ENCODE results near the gene IQUB. TPM values are rescaled to one million over a fixed set of nuclear protein-coding genes. Genes with fewer than 3 reads are reported as not detected.
"Not testable (repeated sequence)": the region's sequence is repeated elsewhere in the genome, so short reads cannot be mapped to it uniquely, and the experiment has no call there.

IQUB gene
- total RNA-seq, 1 experiment from 2014 or later = 0.04 TPM

- Histone ChIP-seq H3K9me2 (replicated peaks; ENCODE audit: low read length) (no peaks in the 10 kb centered on the region), H3K4me3 (ENCODE audit: low read length) (no peak overlapping the region), H3K9ac (ENCODE audit: low read length) (no peak overlapping the region), H3K36me3 (ENCODE audit: low read depth, low read length) (no peaks in the 10 kb centered on the region), H2AFZ (ENCODE audit: low read length) (no peak overlapping the region), H3K79me2 (ENCODE audit: low read length) (no peaks in the 10 kb centered on the region), H4K20me1 (ENCODE audit: low read length) (no peaks in the 10 kb centered on the region), H3K27me3 (ENCODE audit: low read length) (peaks cover 5% of the 10 kb centered on the region; the same call in 1 of the 2 replicates), H3K4me2 (ENCODE audit: low read length) (no peak overlapping the region), H3K9me3 (ENCODE audit: low read length) (no peaks in the 10 kb centered on the region), H3F3A (ENCODE audit: low read length, unreplicated experiment) (no peaks in the 10 kb centered on the region), H3K4me1 (ENCODE audit: insufficient read depth, low read length) (no peaks in the 10 kb centered on the region), H3K27ac (ENCODE audit: low read length) (no peak overlapping the region)
- DNase-seq (no peak), ATAC-seq (no peak)
- TF ChIP-seq EZH2phosphoT487 (IDR thresholded peaks at IDR 0.05; ENCODE audit: borderline replicate concordance, low read length) = no peak
- intact Hi-C loops (cut with micrococcal nuclease) = no loop called here
- no TSS peak for BruUV-seq (replicated peaks)
- POLR2A ChIA-PET (ENCODE audit: unreplicated experiment) = no interaction called here
- CTCF ChIA-PET = no interaction called here
Measured at GRCh38 chr7:123480107-123480506, 54.3 kb downstream of the IQUB start.

- H3K4me1 ChIP-seq (ENCODE audit: insufficient read depth, low read length); H3K79me2 ChIP-seq (ENCODE audit: low read length); H3K9ac ChIP-seq (ENCODE audit: low read length); DNase-seq; H3K27me3 ChIP-seq (ENCODE audit: low read length); H3K9me2 ChIP-seq (replicated peaks; ENCODE audit: low read length); intact Hi-C loops (cut with micrococcal nuclease); H3K9me3 ChIP-seq (ENCODE audit: low read length); ATAC-seq; H2AFZ ChIP-seq (ENCODE audit: low read length); H3K27ac ChIP-seq (ENCODE audit: low read length); H4K20me1 ChIP-seq (ENCODE audit: low read length); H3F3A ChIP-seq (ENCODE audit: low read length, unreplicated experiment); CTCF ChIA-PET; H3K4me2 ChIP-seq (ENCODE audit: low read length); POLR2A ChIA-PET (ENCODE audit: unreplicated experiment); H3K4me3 ChIP-seq (ENCODE audit: low read length); BruUV-seq (replicated peaks); H3K36me3 ChIP-seq (ENCODE audit: low read depth, low read length): not testable (repeated sequence)
Measured at GRCh38 chr7:123478056-123478455, 56.3 kb downstream of the IQUB start.

DNA sequence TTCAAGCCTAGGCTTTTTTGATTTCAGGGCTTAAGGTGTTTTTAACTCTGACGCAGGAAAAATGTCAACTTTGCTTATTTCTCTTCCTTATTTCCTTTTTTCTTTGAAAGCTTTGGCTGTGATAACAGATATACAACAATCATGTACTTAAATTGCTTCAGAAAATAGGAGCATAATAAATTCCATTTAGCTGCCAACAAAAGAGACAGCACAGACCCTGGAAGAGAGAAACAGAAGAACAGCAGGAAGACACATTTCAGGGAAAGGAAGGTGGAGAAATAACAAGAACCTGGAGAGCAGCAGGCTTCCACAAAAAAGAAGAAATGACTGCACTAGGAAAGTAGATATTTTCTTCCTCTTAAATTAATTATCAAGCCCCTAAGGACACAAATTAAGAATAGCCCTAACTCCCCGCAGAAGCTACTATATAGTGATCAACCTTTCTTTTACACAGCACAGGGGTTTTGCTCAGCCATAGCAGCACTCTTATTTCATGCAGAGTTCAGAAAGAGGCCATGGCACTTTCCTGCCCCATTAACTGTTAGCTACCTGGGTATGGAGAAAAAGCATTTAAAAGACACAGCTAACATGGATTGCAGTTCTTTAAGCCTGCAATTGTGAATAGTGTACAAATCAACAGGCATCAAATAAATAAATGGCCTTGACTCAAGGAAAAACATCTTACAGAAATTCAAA is 61.5 kb downstream of the IQUB start:
- Histone ChIP-seq H3F3A (ENCODE audit: low read length, unreplicated experiment) (no peaks in the 10 kb centered on the region), H2AFZ (ENCODE audit: low read length) (no peak overlapping the region), H3K36me3 (ENCODE audit: low read depth, low read length) (no peaks in the 10 kb centered on the region), H3K9me3 (ENCODE audit: low read length) (no peaks in the 10 kb centered on the region), H3K4me1 (ENCODE audit: insufficient read depth, low read length) (no peaks in the 10 kb centered on the region), H3K27me3 (ENCODE audit: low read length) (no peaks in the 10 kb centered on the region), H3K27ac (ENCODE audit: low read length) (no peak overlapping the region), H3K9me2 (replicated peaks; ENCODE audit: low read length) (no peaks in the 10 kb centered on the region), H3K79me2 (ENCODE audit: low read length) (no peaks in the 10 kb centered on the region), H3K4me3 (ENCODE audit: low read length) (no peak overlapping the region), H3K4me2 (ENCODE audit: low read length) (no peak overlapping the region), H3K9ac (ENCODE audit: low read length) (no peak overlapping the region), H4K20me1 (ENCODE audit: low read length) (no peaks in the 10 kb centered on the region)
- no TSS peak for BruUV-seq (replicated peaks)
- no peak for DNase-seq
- POLR2A ChIA-PET (ENCODE audit: unreplicated experiment) = no interaction called here
- TF ChIP-seq EZH2 (IDR thresholded peaks at IDR 0.05; ENCODE audit: low read length, unreplicated experiment) (no peak), EZH2phosphoT487 (IDR thresholded peaks at IDR 0.05; ENCODE audit: borderline replicate concordance, low read length) (no peak)
- TF ChIP-seq, protein P1, sequence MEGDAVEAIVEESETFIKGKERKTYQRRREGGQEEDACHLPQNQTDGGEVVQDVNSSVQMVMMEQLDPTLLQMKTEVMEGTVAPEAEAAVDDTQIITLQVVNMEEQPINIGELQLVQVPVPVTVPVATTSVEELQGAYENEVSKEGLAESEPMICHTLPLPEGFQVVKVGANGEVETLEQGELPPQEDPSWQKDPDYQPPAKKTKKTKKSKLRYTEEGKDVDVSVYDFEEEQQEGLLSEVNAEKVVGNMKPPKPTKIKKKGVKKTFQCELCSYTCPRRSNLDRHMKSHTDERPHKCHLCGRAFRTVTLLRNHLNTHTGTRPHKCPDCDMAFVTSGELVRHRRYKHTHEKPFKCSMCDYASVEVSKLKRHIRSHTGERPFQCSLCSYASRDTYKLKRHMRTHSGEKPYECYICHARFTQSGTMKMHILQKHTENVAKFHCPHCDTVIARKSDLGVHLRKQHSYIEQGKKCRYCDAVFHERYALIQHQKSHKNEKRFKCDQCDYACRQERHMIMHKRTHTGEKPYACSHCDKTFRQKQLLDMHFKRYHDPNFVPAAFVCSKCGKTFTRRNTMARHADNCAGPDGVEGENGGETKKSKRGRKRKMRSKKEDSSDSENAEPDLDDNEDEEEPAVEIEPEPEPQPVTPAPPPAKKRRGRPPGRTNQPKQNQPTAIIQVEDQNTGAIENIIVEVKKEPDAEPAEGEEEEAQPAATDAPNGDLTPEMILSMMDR (conservative IDR thresholded peaks at IDR 0.05; ENCODE audit: low read depth, low read length) = no peak
- ATAC-seq = no peak
- intact Hi-C loops (cut with micrococcal nuclease) = no loop called here
- CTCF ChIA-PET = no interaction called here

GRCh38 chr7:123472327-123472726 is 62.1 kb downstream of the IQUB start:
- H3K27ac ChIP-seq (ENCODE audit: low read length) = no peak overlapping the region
- TF ChIP-seq EZH2phosphoT487 (IDR thresholded peaks at IDR 0.05; ENCODE audit: borderline replicate concordance, low read length) (no peak), EZH2 (IDR thresholded peaks at IDR 0.05; ENCODE audit: low read length, unreplicated experiment) (no peak)
- TF ChIP-seq, protein P1 (conservative IDR thresholded peaks at IDR 0.05; ENCODE audit: low read depth, low read length) = no peak
- H3K4me2 ChIP-seq (ENCODE audit: low read length) = no peak overlapping the region
- no peaks in the 10 kb centered on the region for H4K20me1 ChIP-seq (ENCODE audit: low read length)
- no peaks in the 10 kb centered on the region for H3K27me3 ChIP-seq (ENCODE audit: low read length)
- no peak overlapping the region for H2AFZ ChIP-seq (ENCODE audit: low read length)
- H3K4me1 ChIP-seq (ENCODE audit: insufficient read depth, low read length) = no peaks in the 10 kb centered on the region
- no peaks in the 10 kb centered on the region for H3F3A ChIP-seq (ENCODE audit: low read length, unreplicated experiment)
- BruUV-seq (replicated peaks) = no TSS peak
- POLR2A ChIA-PET (ENCODE audit: unreplicated experiment) = no interaction called here
- no peak for DNase-seq
- H3K9me2 ChIP-seq (replicated peaks; ENCODE audit: low read length) = no peaks in the 10 kb centered on the region
- H3K36me3 ChIP-seq (ENCODE audit: low read depth, low read length) = no peaks in the 10 kb centered on the region
- intact Hi-C loops (cut with micrococcal nuclease) = no loop called here
- no peak overlapping the region for H3K4me3 ChIP-seq (ENCODE audit: low read length)
- H3K9ac ChIP-seq (ENCODE audit: low read length) = no peak overlapping the region
- H3K79me2 ChIP-seq (ENCODE audit: low read length) = no peaks in the 10 kb centered on the region
- no peaks in the 10 kb centered on the region for H3K9me3 ChIP-seq (ENCODE audit: low read length)
- ATAC-seq = no peak
- CTCF ChIA-PET = no interaction called here

Data from PC-3 (cell line).